ENCODE measurements around the gene NFKB2. TPM values are rescaled to one million over a fixed set of nuclear protein-coding genes. Genes with fewer than 3 reads are reported as not detected.

Gene NFKB2
- total RNA-seq, 2 donors from 2014 or later = 28.7 to 45.2 TPM

GRCh38 chr10:102438374-102438773, 42.9 kb downstream of the NFKB2 start:
- H3K9me3 Mint-ChIP-seq = no peaks in the 10 kb centered on the region
- no peaks in the 10 kb centered on the region for H3K9me3 ChIP-seq (ENCODE audit: control insufficient read depth, low read length)
- no peaks in the 10 kb centered on the region for H3K36me3 ChIP-seq (ENCODE audit: control insufficient read depth, insufficient read depth, low read length)
- H3K4me3 Mint-ChIP-seq = no peak overlapping the region
- whole genome bisulfite sequencing, 2 experiments (ENCODE audit: insufficient coverage in 1 of 2, insufficient read length in 1 of 2) = 73 to 93% methylated on average over 1 of the region's 1 CpG
- no peak for TF ChIP-seq CTCF (conservative IDR thresholded peaks at IDR 0.05)
- H3K27ac Mint-ChIP-seq = no peak overlapping the region
- H3K27me3 Mint-ChIP-seq (ENCODE audit: insufficient read depth) = peaks cover 54% of the 10 kb centered on the region
- H3K4me1 ChIP-seq (ENCODE audit: control insufficient read depth, insufficient read depth, low read length) = peaks cover 9% of the 10 kb centered on the region
- DNase-seq = no peak
- peaks cover 11% of the 10 kb centered on the region for H3K4me1 Mint-ChIP-seq
- no peak overlapping the region for H3K27ac ChIP-seq (ENCODE audit: low read depth, low read length)
- H3K9ac ChIP-seq (ENCODE audit: extremely low read depth, low read length, poor library complexity, severe bottlenecking) = no peak overlapping the region
- peaks cover 40% of the 10 kb centered on the region for H3K27me3 ChIP-seq (ENCODE audit: control insufficient read depth, insufficient read depth, low read length, poor library complexity, severe bottlenecking)
- H3K4me3 ChIP-seq (ENCODE audit: low read length) = no peak overlapping the region
- H3K36me3 Mint-ChIP-seq (ENCODE audit: low read depth) = no peaks in the 10 kb centered on the region

- 60 to 100% methylated on average over 1 of the region's 2 CpGs for WGBS, 2 experiments (ENCODE audit: insufficient coverage in 1 of 2, insufficient read length in 1 of 2)
- Mint-ChIP-seq H3K27me3 (ENCODE audit: insufficient read depth) (peaks cover 8% of the 10 kb centered on the region), H3K4me1 (peaks cover 7% of the 10 kb centered on the region), H3K9me3 (no peaks in the 10 kb centered on the region), H3K36me3 (ENCODE audit: low read depth) (no peaks in the 10 kb centered on the region), H3K27ac (no peak overlapping the region), H3K4me3 (no peak overlapping the region)
- Histone ChIP-seq H3K36me3 (ENCODE audit: control insufficient read depth, insufficient read depth, low read length) (no peaks in the 10 kb centered on the region), H3K27me3 (ENCODE audit: control insufficient read depth, insufficient read depth, low read length, poor library complexity, severe bottlenecking) (peaks cover 11% of the 10 kb centered on the region), H3K4me1 (ENCODE audit: control insufficient read depth, insufficient read depth, low read length) (peaks cover 4% of the 10 kb centered on the region), H3K4me3 (ENCODE audit: low read length) (no peak overlapping the region), H3K9ac (ENCODE audit: extremely low read depth, low read length, poor library complexity, severe bottlenecking) (no peak overlapping the region), H3K9me3 (ENCODE audit: control insufficient read depth, low read length) (no peaks in the 10 kb centered on the region), H3K27ac (ENCODE audit: low read depth, low read length) (no peak overlapping the region)
- no peak for DNase-seq
- TF ChIP-seq CTCF (conservative IDR thresholded peaks at IDR 0.05) = no peak
Observed at GRCh38 chr10:102444851-102445250, 49.3 kb downstream of the NFKB2 start.

GRCh38 chr10:102449321-102450123, 54.0 kb downstream of the NFKB2 start:
- H3K9me3 Mint-ChIP-seq = no peaks in the 10 kb centered on the region

More at GRCh38 chr10:102449321-102450123, 54.0 kb downstream of the NFKB2 start:
- peak; percentile 94 for DNase-seq
- Mint-ChIP-seq H3K27me3 (ENCODE audit: insufficient read depth) (peaks cover 20% of the 10 kb centered on the region), H3K36me3 (ENCODE audit: low read depth) (peaks cover 7% of the 10 kb centered on the region), H3K4me1 (peaks cover 22% of the 10 kb centered on the region), H3K27ac (peak overlapping the region; percentile 97), H3K4me3 (peak overlapping the region; percentile 81)
- Histone ChIP-seq H3K27me3 (ENCODE audit: control insufficient read depth, insufficient read depth, low read length, poor library complexity, severe bottlenecking) (peaks cover 12% of the 10 kb centered on the region), H3K4me3 (ENCODE audit: low read length) (peak overlapping the region; percentile 92), H3K9me3 (ENCODE audit: control insufficient read depth, low read length) (no peaks in the 10 kb centered on the region), H3K36me3 (ENCODE audit: control insufficient read depth, insufficient read depth, low read length) (peaks cover 4% of the 10 kb centered on the region), H3K4me1 (ENCODE audit: control insufficient read depth, insufficient read depth, low read length) (peaks cover 8% of the 10 kb centered on the region), H3K27ac (ENCODE audit: low read depth, low read length) (no peak overlapping the region), H3K9ac (ENCODE audit: extremely low read depth, low read length, poor library complexity, severe bottlenecking) (peak overlapping the region; percentile 70)
- TF ChIP-seq CTCF (conservative IDR thresholded peaks at IDR 0.05) = no peak
- 0 to 9% methylated on average over 8 to 29 of the region's 30 CpGs for WGBS, 2 experiments (ENCODE audit: insufficient coverage in 1 of 2, insufficient read length in 1 of 2)
